H9 (cell line): Measurements from ENCODE around the gene SUSD2. TPM values are rescaled to one million over a fixed set of nuclear protein-coding genes. Genes with fewer than 3 reads are reported as not detected.

ENCODE experiments used
- DNase-seq: peaks from one replicate; pipeline ENCODE4 v3.0.0-alpha.2; 2017
- H2AFZ ChIP-seq: one replicate; pipeline ENCODE4 v1.6.1; 2013; ENCODE audit warnings: mild to moderate bottlenecking, low read length, control low read depth, moderate library complexity
- H2AK5ac ChIP-seq: 2 replicates; pipeline ENCODE4 v1.6.1; 2013; ENCODE audit warnings: low read length, control low read depth, mixed read lengths; ENCODE audit not compliant: insufficient read length
- H2BK120ac ChIP-seq: one replicate; pipeline ENCODE4 v1.6.1; 2013; ENCODE audit warnings: low read depth, mild to moderate bottlenecking, low read length, control low read depth, inconsistent platforms; ENCODE audit not compliant: poor library complexity, severe bottlenecking
- H2BK12ac ChIP-seq: 2 replicates; pipeline ENCODE4 v1.6.1; 2013; ENCODE audit warnings: low read length, control low read depth, mixed read lengths, low read depth; ENCODE audit not compliant: insufficient read length
- H2BK15ac ChIP-seq: 2 replicates; pipeline ENCODE4 v1.6.1; 2013; ENCODE audit warnings: low read depth, low read length, control low read depth
- H2BK20ac ChIP-seq: one replicate; pipeline ENCODE4 v1.6.1; 2013; ENCODE audit warnings: low read depth, mild to moderate bottlenecking, low read length, control low read depth, inconsistent platforms; ENCODE audit not compliant: poor library complexity, severe bottlenecking
- H2BK5ac ChIP-seq: 2 replicates; pipeline ENCODE4 v1.6.1; 2013; ENCODE audit warnings: low read length, control low read depth, mixed read lengths; ENCODE audit not compliant: insufficient read length
- H3K14ac ChIP-seq: 2 replicates; pipeline ENCODE4 v1.6.1; 2013; ENCODE audit warnings: low read length, control low read depth; ENCODE audit not compliant: insufficient read depth
- H3K18ac ChIP-seq: 2 replicates; pipeline ENCODE4 v1.6.1; 2013; ENCODE audit warnings: low read depth, mild to moderate bottlenecking, mixed read lengths, low read length, control low read depth; ENCODE audit not compliant: insufficient read length
- H3K23ac ChIP-seq: 2 replicates; pipeline ENCODE4 v1.6.1; 2013; ENCODE audit warnings: low read length, control low read depth, mixed read lengths, low read depth; ENCODE audit not compliant: insufficient read length
- H3K23me2 ChIP-seq: 2 replicates; pipeline ENCODE4 v1.6.1; 2013; ENCODE audit warnings: low read depth, mild to moderate bottlenecking, mixed read lengths, low read length, control low read depth; ENCODE audit not compliant: insufficient read length, poor library complexity, severe bottlenecking
- H3K27ac ChIP-seq: 2 replicates; pipeline ENCODE4 v1.5.1; 2013; ENCODE audit warnings: low read length, control low read depth, mixed read lengths, low read depth; ENCODE audit not compliant: insufficient read length
- H3K27me3 ChIP-seq: 2 replicates; pipeline ENCODE4 v1.6.1; 2013; ENCODE audit warnings: low read length, control low read depth, inconsistent platforms; ENCODE audit not compliant: insufficient read depth
- H3K4ac ChIP-seq: 2 replicates; pipeline ENCODE4 v1.6.1; 2013; ENCODE audit warnings: low read depth, mild to moderate bottlenecking, control low read depth, inconsistent platforms, low read length, moderate library complexity
- H3K4me1 ChIP-seq: 2 replicates; pipeline ENCODE4 v1.6.1; 2013; ENCODE audit warnings: low read length, control low read depth, inconsistent platforms; ENCODE audit not compliant: insufficient read depth
- H3K4me2 ChIP-seq: 2 replicates; pipeline ENCODE4 v1.6.1; 2013; ENCODE audit warnings: low read length, control low read depth, mixed read lengths; ENCODE audit not compliant: insufficient read length, insufficient read depth
- H3K56ac ChIP-seq: 2 replicates; pipeline ENCODE4 v1.6.1; 2013; ENCODE audit warnings: low read depth, mild to moderate bottlenecking, mixed read lengths, low read length, control low read depth; ENCODE audit not compliant: insufficient read length
- H3K79me1 ChIP-seq: 2 replicates; pipeline ENCODE4 v1.6.1; 2013; ENCODE audit warnings: low read depth, mild to moderate bottlenecking, moderate library complexity, low read length, control low read depth, inconsistent platforms; ENCODE audit not compliant: insufficient read depth, poor library complexity, severe bottlenecking
- H3K79me2 ChIP-seq: 2 replicates; pipeline ENCODE4 v1.6.1; 2013; ENCODE audit warnings: low read length, control low read depth, inconsistent platforms; ENCODE audit not compliant: insufficient read depth
- H3K9ac ChIP-seq: 2 replicates; pipeline ENCODE4 v1.6.1; 2013; ENCODE audit warnings: low read length, control low read depth, mixed read lengths; ENCODE audit not compliant: insufficient read length; ENCODE audit errors: extremely low read depth
- H3K9me3 ChIP-seq: one replicate; pipeline ENCODE4 v1.6.1; 2013; ENCODE audit warnings: low read depth, low read length, inconsistent platforms; ENCODE audit not compliant: control insufficient read depth
- H3T11ph ChIP-seq: one replicate; pipeline ENCODE4 v1.6.1; 2013; ENCODE audit warnings: mild to moderate bottlenecking, low read length, control low read depth, inconsistent platforms
- H4K20me1 ChIP-seq: one replicate; pipeline ENCODE4 v1.6.1; 2013; ENCODE audit not compliant: control insufficient read depth, insufficient read length, insufficient read depth
- H4K5ac ChIP-seq: 2 replicates; pipeline ENCODE4 v1.6.1; 2013; ENCODE audit warnings: low read depth, mild to moderate bottlenecking, mixed read lengths, low read length, control low read depth; ENCODE audit not compliant: insufficient read length
- H4K8ac ChIP-seq: replicated peaks from 2 replicates; pipeline ENCODE4 v1.6.1; 2013; ENCODE audit warnings: low read length, control low read depth, mixed read lengths, low read depth; ENCODE audit not compliant: insufficient read length
- H4K91ac ChIP-seq: 2 replicates; pipeline ENCODE4 v1.6.1; 2013; ENCODE audit warnings: low read depth, mild to moderate bottlenecking, moderate library complexity, mixed read lengths, low read length, control low read depth; ENCODE audit not compliant: insufficient read length
- H3K27ac Mint-ChIP-seq, 3 experiments: 2 replicates in 2 of 3; 3 replicates in 1 of 3; pipeline ENCODE4 v1.8.0; 2020 to 2021; ENCODE audit warnings: mixed read lengths in 3 of 3, mild to moderate bottlenecking in 1 of 3, moderate library complexity in 1 of 3
- H3K27me3 Mint-ChIP-seq: 2 replicates; pipeline ENCODE4 v1.8.0; 2021; ENCODE audit warnings: low read depth, mild to moderate bottlenecking, moderate library complexity, mixed read lengths
- H3K36me3 Mint-ChIP-seq, 3 experiments: 2 replicates in 2 of 3; 3 replicates in 1 of 3; pipeline ENCODE4 v1.8.0; 2020 to 2021; ENCODE audit warnings: low read depth in 3 of 3, mixed read lengths in 3 of 3; ENCODE audit not compliant: insufficient read depth in 1 of 3
- H3K4me1 Mint-ChIP-seq, 2 experiments: 2 replicates each; pipeline ENCODE4 v1.8.0; 2020; ENCODE audit warnings: mixed read lengths in 2 of 2
- H3K4me3 Mint-ChIP-seq, 2 experiments: 2 replicates in 1 of 2; 3 replicates in 1 of 2; pipeline ENCODE4 v1.8.0; 2020 to 2021; ENCODE audit warnings: mild to moderate bottlenecking in 2 of 2, mixed read lengths in 2 of 2, moderate library complexity in 1 of 2
- H3K9me3 Mint-ChIP-seq, 2 experiments: 2 replicates in 1 of 2; 3 replicates in 1 of 2; pipeline ENCODE4 v1.8.0; 2020; ENCODE audit warnings: mild to moderate bottlenecking in 2 of 2, mixed read lengths in 2 of 2, moderate library complexity in 1 of 2
- CTCF ChIP-seq: fragments of 200-600 bp; sonication (generic); conservative IDR thresholded peaks from 3 replicates; pipeline ENCODE4 v1.8.0; 2021; ENCODE audit warnings: antibody characterized with exemption, mild to moderate bottlenecking
- WGBS: extraction: QIAGEN DNeasy Blood & Tissue Kit; methylation state at CpG from one replicate; pipeline ENCODE4 v1.1.7; 2013; ENCODE audit warnings: missing lambda C conversion rate, low lambda C conversion rate, mixed read lengths; ENCODE audit not compliant: insufficient read length; ENCODE audit errors: extremely low coverage; 5-methylcytosine and 5-hydroxymethylcytosine counted together
- total RNA-seq: library from RNA; stranded (reverse); gene quantifications from 2 replicates; pipeline ENCODE4 v1.2.1, GENCODE V29; 2021

SUSD2 gene
- total RNA-seq, 1 experiment from 2014 or later = 4.2 TPM

GRCh38 chr22:24183321-24184031 lies 2.2 kb downstream of the SUSD2 start:
- H2BK5ac ChIP-seq = no peak overlapping the region
- H3K9ac ChIP-seq = no peak overlapping the region
- H3K14ac ChIP-seq = no peak overlapping the region; the same call in 1 of the 2 replicates
- no peak overlapping the region for H2BK15ac ChIP-seq
- H3K56ac ChIP-seq = no peak overlapping the region
- H3K27ac ChIP-seq = no peak overlapping the region
- H4K20me1 ChIP-seq = no peaks in the 10 kb centered on the region
- no peak overlapping the region for H3K18ac ChIP-seq
- no peaks in the 10 kb centered on the region; a peak in 1 of 5 replicates for H3K9me3 Mint-ChIP-seq
- no peaks in the 10 kb centered on the region for H3K27me3 ChIP-seq
- no peak overlapping the region for H4K5ac ChIP-seq
- H3K4me3 Mint-ChIP-seq = no peak overlapping the region
- no peak overlapping the region for H3K4me2 ChIP-seq
- H3K4me1 ChIP-seq = no peaks in the 10 kb centered on the region
- H4K91ac ChIP-seq = no peak overlapping the region
- H2BK20ac ChIP-seq = no peak overlapping the region
- no peaks in the 10 kb centered on the region for H3K79me1 ChIP-seq
- H3K36me3 Mint-ChIP-seq = no peaks in the 10 kb centered on the region; a peak in 1 of 7 replicates
- H4K8ac ChIP-seq = no peak overlapping the region
- no peak overlapping the region for H2BK12ac ChIP-seq
- H2BK120ac ChIP-seq = no peak overlapping the region
- no peak overlapping the region; a peak in 1 of 7 replicates for H3K27ac Mint-ChIP-seq
- no peak for DNase-seq
- no CpG with 5 or more reads among the region's 24 CpGs for WGBS
- no peaks in the 10 kb centered on the region; the same call in none of the 2 replicates for H3K27me3 Mint-ChIP-seq
- no peak for TF ChIP-seq CTCF
- H3K23ac ChIP-seq = no peak overlapping the region
- no peaks in the 10 kb centered on the region for H3K23me2 ChIP-seq
- H3K9me3 ChIP-seq = no peaks in the 10 kb centered on the region
- peaks cover 8 to 17% of the 10 kb centered on the region in 2 experiments for H3K4me1 Mint-ChIP-seq
- no peak overlapping the region for H3K4ac ChIP-seq
- H3T11ph ChIP-seq = no peak overlapping the region
- H2AK5ac ChIP-seq = no peak overlapping the region
- no peak overlapping the region for H2AFZ ChIP-seq
- H3K79me2 ChIP-seq = no peaks in the 10 kb centered on the region
